ENCODE data around the gene EIF5.

DNA sequence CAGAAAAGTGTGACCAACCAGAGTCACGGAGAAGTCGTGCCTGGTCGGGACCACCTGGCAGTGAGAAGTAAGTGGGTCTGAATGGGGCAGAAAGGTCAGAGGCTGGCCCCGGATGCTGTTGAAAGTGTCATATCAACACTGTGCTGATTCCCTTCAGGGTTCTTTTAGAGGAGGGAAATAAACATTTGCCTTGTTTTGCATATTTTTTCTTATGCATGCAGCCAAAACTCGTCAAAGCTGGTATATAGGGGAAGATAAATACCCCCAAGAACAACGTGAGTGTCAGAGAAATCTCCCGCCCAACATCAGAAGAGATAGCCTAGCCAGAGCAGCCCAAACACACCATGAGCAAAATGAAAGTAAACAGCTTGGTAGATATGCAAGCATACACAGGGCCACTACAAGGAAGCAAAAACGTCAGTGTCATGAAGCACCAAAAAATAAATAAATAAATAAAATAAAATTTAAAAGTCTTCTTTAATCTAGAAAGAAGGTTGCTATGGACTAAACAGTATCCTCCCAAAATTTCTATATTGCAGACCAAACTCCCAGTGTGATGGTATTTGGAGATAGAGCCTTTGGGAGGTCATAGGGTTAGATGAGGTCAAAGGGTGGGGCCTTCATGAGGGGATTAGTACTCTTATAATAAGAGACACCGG lies 22.1 kb downstream of the EIF5 start:
- TF ChIP-seq ZNF704 (tag by site-specific recombination; IDR thresholded peaks at IDR 0.05) (no peak), ZNF555 (tag by site-specific recombination; conservative IDR thresholded peaks at IDR 0.05) (no peak)
